CD4-positive, alpha-beta T cell treated with Interleukin-6 for 4 hours (primary cell): ENCODE data around the gene CPD.

ENCODE experiments used
- DNase-seq: peaks from one replicate; pipeline ENCODE4 v3.0.0-alpha.2; 2020; ENCODE audit warnings: mixed read lengths

CPD gene

GRCh38 chr17:30517786-30518185 is 139.1 kb downstream of the CPD start:
- no peak for DNase-seq

- no peak for DNase-seq
Observed at GRCh38 chr17:30519166-30519565, 140.4 kb downstream of the CPD start.
